Astrocyte of the hippocampus (primary cell): ENCODE measurements around the gene RARB.
A peak's percentile ranks its signal among the peaks of the same experiment; 100 is the strongest.

ENCODE experiments used
- DNase-seq: peaks from one replicate; pipeline ENCODE4 v3.0.0; 2011; ENCODE audit warnings: low read depth, low spot score

The RARB gene

GRCh38 chr3:25427942-25428788 is at the start of gene RARB:
Gene RARB, plus strand, starts transcription at chr3:25428263. Its CDS starts 469 bp downstream, at chr3:25428732.
- DNase-seq, result peak; percentile 97

DNA sequence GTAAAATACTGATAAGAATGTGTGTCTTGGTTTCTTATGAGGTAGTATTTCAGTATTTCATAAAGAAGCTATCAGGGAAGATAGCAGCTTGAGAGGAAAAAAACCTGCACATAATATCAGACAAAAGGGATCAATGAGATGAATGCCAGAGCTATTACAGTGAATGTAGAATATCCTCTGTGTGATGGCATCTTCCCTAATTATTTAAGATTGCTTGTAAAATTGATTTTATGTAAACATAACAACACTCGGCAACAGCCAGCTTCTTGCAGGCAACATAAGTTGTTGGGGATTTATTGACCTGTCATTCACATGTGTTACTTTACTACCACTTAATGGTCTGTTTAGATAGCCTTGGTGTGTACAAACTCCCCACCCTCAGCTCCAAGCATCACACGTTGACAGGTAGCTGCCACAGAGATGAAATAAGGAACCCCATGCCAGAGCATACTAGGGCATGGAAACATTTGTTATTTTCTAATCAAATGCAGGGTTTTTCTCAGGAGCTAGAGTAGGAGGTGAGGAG is 49.2 kb upstream of the RARB start:
- DNase-seq, result no peak

DNA sequence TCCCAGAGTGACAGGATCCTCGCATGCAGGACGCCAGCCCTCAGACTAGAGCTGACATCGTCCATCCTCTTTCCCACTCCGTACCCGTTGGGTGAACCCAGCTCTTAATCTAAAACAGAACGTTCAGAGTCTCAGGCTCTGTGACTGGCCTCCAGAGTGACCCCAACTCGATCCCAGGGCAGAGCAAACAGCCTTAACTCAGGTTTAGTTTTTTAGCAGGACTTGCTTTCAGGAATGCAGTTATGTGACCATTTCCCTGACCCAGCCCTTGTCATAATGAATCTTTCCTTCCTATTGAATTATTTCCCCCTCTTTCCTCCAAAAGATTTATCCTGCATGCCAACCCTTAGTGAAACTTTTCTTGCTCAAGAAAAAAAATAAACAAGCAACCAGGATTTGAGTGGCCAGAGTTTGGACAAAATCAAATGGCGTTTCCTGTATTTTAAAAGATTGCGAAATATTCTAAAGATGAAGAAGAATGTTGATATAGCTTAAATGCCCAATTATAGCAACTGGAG is 47.8 kb upstream of the RARB start:
- DNase-seq, result no peak

DNA sequence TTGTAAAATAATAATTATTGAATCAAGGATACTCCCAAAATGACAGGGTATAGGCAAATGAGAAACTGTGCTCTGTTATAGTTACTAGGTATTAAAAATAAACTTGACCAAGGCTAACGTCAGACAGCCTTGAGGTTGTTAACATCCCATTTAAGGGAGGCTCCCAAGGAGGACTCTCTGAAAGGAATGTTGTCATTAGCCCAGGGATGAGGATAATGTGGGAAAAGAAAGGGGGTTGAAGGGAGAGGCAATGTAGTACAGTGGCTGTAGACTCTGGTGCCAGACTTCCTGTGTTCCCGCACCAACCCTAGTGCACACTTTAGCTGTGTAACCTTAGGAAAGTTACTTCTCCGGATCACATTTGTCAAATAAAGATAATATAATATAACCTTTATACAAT is 47.0 kb upstream of the RARB start:
- no peak for DNase-seq

- no peak for DNase-seq
Measured at GRCh38 chr3:25384471-25384870, 43.6 kb upstream of the RARB start.

DNA sequence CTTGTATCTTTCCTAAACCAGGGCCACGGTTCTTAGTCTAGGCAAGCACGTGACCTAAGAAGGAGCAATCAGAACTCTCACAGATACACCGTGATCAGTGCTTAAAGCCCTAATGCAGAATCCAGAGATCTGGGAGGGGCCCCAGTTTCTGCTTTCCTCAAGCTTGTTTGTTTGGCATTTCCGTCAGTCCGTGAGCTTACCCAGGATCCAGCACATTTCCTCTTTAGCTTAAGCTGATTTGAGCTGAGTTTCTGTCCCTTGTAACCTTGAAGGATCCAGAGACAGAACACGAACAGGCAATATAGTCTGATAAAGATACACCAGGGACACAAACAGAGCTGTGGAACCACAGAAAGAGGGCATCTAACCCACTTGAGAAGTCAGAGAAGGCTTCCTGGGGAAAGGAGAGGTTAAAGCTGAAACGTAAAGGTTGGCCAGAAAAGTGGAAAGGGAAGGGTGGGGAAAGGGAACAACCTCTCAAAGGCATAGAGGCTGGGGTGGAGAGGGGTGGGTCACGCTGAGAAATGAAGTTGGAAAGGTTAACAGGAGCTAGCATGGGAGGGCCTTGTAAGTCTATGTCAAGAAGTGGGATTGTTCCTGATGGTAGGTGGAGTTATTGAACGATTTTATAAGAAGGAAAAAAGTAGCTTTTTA is 42.1 kb upstream of the RARB start:
- no peak for DNase-seq

- DNase-seq, result no peak
Measured at GRCh38 chr3:25386686-25387255, 41.3 kb upstream of the RARB start.

- DNase-seq, result no peak
Measured at GRCh38 chr3:25390605-25391004, 37.5 kb upstream of the RARB start.

DNA sequence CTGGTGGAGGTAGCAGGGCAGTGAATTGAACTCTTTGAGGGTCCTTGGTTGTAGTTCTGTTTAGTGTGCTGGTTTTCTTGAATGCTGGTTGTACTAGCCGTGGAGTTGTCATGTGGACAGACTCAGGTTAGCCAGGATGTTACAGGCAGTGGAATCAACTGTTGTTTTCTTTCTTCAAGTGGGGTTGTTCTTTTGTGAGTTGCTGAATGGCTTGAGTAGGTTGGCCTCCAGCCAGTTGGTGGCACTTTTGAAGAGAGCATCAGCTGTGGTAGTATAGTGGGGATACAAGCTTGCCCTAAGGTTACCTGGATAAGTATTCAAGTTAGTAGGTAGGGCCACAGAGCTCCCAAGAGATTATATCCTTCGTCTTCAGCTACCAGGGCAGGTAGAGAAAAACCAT is 31.8 kb upstream of the RARB start:
- DNase-seq, result no peak

DNA sequence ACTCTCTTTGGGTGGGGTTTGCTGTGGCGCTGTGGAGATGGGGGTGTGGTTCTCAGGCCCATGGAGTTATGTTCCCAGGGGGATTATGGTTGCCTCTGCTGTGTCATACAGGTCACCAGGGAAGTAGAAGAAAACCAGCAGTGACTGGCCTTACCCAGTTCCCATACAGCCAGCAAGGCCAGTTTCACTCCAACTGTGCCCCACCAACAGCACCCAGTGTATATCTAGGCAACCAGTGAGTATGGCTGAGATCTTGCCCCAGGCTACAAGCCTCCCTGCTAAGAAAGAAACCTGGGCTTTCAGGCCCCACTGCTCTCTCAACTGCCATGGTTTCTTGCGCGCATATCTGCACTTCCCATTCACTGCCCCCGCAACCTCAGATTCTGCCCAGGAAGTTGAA is 31.4 kb upstream of the RARB start:
- DNase-seq, result no peak

GRCh38 chr3:25397150-25397549 is 30.9 kb upstream of the RARB start:
- no peak for DNase-seq

DNA sequence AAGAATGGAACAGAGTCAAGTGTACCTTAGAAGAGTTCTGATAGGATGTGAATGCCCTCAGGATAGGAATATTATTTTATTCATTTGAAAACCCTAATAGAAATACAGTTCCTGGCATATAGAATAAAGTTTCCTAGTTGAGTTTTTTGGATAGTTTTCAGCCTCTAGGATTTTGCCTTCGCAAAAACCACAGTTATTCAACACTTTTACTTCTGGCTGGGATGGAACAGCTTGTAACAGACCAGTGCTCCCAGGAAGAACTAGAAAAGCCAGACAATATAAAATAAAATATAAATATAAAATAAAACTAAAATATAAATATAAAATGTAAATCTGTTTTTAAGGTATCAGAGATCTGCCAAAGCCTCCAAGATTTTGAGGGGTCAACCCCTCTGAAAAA is 27.5 kb upstream of the RARB start:
- DNase-seq, result peak; percentile 15

DNA sequence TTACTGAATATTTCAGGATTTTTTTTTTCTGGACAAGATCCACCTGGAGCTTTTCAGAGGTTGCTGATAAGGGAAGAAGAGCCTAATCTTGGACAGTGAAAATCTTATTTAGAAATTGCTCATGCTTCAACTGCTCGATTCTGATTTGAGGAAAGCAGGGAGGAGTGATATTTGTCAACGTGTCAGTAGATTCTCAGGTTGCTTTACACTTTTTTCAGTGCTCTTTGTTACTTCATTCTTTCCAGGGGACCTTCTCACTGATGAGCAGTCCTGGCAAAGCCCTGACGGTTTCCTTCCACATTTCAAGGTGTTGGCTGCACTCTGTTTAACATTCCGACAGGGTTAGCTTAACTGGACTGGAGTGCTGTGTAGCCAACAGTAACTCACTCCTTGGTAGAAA is 24.1 kb upstream of the RARB start:
- no peak for DNase-seq

GRCh38 chr3:25404569-25404968 is 23.5 kb upstream of the RARB start:
- DNase-seq, result no peak

- peak; percentile 32 for DNase-seq
Measured at GRCh38 chr3:25405335-25405734, 22.7 kb upstream of the RARB start.

GRCh38 chr3:25410703-25411102 is 17.4 kb upstream of the RARB start:
- DNase-seq, result no peak

GRCh38 chr3:25412269-25412668 is 15.8 kb upstream of the RARB start:
- DNase-seq, result no peak

DNA sequence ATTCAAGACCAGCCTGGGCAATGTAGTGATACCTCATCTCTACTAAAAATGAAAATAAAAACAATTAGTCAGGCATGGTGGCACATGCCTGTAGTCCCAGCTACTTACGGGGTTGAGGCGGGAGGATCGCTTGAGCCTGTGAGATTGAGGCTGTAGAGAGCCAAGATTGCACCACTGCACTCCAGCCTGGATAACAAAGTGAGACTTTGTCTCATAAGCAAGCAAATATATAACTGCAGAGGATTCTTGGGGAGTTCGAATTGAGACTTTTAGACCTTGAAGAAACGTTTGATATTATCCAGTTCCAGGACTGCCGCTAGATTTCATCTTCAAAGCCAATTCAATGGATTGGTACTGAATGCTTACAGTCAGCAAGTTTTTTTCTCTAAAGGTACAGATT is 11.9 kb upstream of the RARB start:
- no peak for DNase-seq

DNA sequence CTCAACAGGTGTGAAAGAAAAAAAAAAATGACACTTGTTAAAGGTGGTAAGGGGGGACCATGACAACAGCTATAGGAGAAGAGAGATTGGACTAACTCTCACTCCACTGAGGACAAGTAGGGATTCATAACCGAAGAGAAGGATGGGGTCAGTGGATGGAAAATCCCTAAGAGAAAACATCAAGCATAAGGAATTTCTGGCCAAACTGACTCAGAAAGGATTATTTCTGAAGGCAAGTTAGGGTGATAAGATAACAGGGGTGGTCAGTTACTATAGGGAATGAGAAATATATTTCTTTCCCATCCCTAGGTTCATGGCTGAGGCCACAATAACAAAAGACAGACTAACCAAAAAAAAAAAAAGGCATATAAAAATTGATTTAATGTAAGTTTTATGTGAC is 9.5 kb upstream of the RARB start:
- no peak for DNase-seq

GRCh38 chr3:25419251-25419650 is 8.8 kb upstream of the RARB start:
- DNase-seq, result no peak

DNA sequence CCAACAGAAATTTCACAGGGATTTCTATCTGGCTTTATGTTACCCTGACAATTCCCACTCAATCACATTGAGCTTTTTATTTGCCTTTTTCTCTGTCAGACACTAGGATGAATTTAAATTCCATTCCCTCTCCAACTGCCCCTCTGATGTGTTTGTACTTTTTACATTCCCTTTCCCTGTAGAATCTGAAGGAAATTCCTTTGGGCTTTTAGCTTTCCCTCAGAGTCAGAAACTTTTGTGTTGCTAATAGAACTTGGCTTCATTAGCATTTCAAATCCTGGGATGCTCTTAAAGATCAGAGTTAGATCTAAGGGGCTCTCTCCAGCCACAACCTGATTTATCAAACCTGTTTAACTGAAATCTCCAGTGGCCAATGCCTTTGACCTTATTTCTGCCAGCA is 7.9 kb upstream of the RARB start:
- peak; percentile 67 for DNase-seq

GRCh38 chr3:25420885-25421284 is 7.2 kb upstream of the RARB start:
- no peak for DNase-seq
